B cell (primary cell): ENCODE results near the gene SLC2A1. TPM values are rescaled to one million over a fixed set of nuclear protein-coding genes. Genes with fewer than 3 reads are reported as not detected.

ENCODE experiments used
- ATAC-seq: fragments of 200-7000 bp; cut with Tn5 transposase; one replicate; pipeline ENCODE4 v1.10.0; 2021; ENCODE audit warnings: low read depth, mild to moderate bottlenecking, moderate number of reproducible peaks, moderate library complexity
- CTCF ChIA-PET: fragments of 350-600 bp; sonication (Branson Sonifier 250); formaldehyde crosslinking; loops from one replicate; lab custom pipeline; 2021; ENCODE audit warnings: antibody characterized with exemption, inconsistent platforms; lab: Charles Lee
- POLR2A ChIA-PET: fragments of 350-600 bp; sonication (Branson Sonifier 250); formaldehyde crosslinking; loops from one replicate; lab custom pipeline; 2021; ENCODE audit warnings: antibody characterized with exemption; lab: Charles Lee
- DNase-seq: peaks from one replicate; pipeline ENCODE4 v3.0.0; 2013
- H2AFZ ChIP-seq: 2 replicates; pipeline ENCODE4 v1.6.1; 2012; ENCODE audit warnings: mild to moderate bottlenecking, low read depth, low read length; ENCODE audit not compliant: insufficient read depth, poor library complexity, severe bottlenecking
- H3K27ac ChIP-seq, 2 donors: 1 replicate in 1 of 2; 2 replicates in 1 of 2; pipeline ENCODE4 v1.5.1; 2012 to 2013; ENCODE audit warnings: low read length in 2 of 2, mild to moderate bottlenecking in 2 of 2, moderate library complexity in 1 of 2
- H3K27me3 ChIP-seq, 4 experiments: fragments of 200-600 bp in 1 of 4; sonication (generic) in 1 of 4; replicated peaks in 1 of 4; 1 replicate in 2 of 4; 2 replicates in 2 of 4; pipeline versions ENCODE4 v1.6.1 to v1.7.0; 2013 to 2016; ENCODE audit warnings: low read length in 3 of 4, mild to moderate bottlenecking in 2 of 4, mixed read lengths in 1 of 4, moderate library complexity in 1 of 4; ENCODE audit not compliant: insufficient read depth in 4 of 4, control insufficient read depth in 3 of 4; ENCODE audit errors: control extremely low read depth in 1 of 4
- H3K36me3 ChIP-seq, 2 experiments: replicated peaks in 1 of 2; 1 replicate in 1 of 2; 2 replicates in 1 of 2; pipeline versions ENCODE4 v1.6.1 to v1.7.1; 2013; ENCODE audit warnings: low read length in 1 of 2; ENCODE audit not compliant: insufficient read depth in 2 of 2, control insufficient read depth in 1 of 2; ENCODE audit errors: control extremely low read depth in 1 of 2, extremely low read depth in 1 of 2
- H3K4me1 ChIP-seq, 2 donors: fragments of 200-600 bp in 1 of 2; sonication (generic) in 1 of 2; 1 replicate in 1 of 2; 2 replicates in 1 of 2; pipeline versions ENCODE4 v1.5.1 to v1.6.1; 2013 to 2017; ENCODE audit warnings: low read length in 2 of 2; ENCODE audit not compliant: control insufficient read depth in 2 of 2, insufficient read depth in 2 of 2
- H3K4me2 ChIP-seq: replicated peaks from 2 replicates; pipeline ENCODE3; 2012; ENCODE audit warnings: mild to moderate bottlenecking, low read depth, low read length; ENCODE audit not compliant: poor library complexity, severe bottlenecking
- H3K4me3 ChIP-seq, 5 experiments: fragments of 200-600 bp in 1 of 5; sonication (generic) in 1 of 5; 1 replicate in 3 of 5; 2 replicates in 2 of 5; pipeline versions ENCODE4 v1.5.1 to v1.7.0; 2011 to 2016; ENCODE audit warnings: low read length in 4 of 5, mild to moderate bottlenecking in 4 of 5, low read depth in 2 of 5, control low read depth in 1 of 5, moderate library complexity in 1 of 5; ENCODE audit not compliant: insufficient read depth in 1 of 5; ENCODE audit errors: control extremely low read depth in 1 of 5, extremely low read depth in 1 of 5
- H3K79me2 ChIP-seq: fragments of 200-600 bp; sonication (generic); one replicate; pipeline ENCODE4 v1.6.0; 2016; ENCODE audit warnings: low read length; ENCODE audit not compliant: control insufficient read depth, insufficient read depth
- H3K9ac ChIP-seq: fragments of 200-600 bp; sonication (generic); 2 replicates; pipeline ENCODE4 v1.6.1; 2017; ENCODE audit warnings: mild to moderate bottlenecking, low read length, moderate library complexity
- H3K9me3 ChIP-seq, 3 donors: one replicate each; pipeline versions ENCODE4 v1.6.1 to v1.7.1; 2013; ENCODE audit warnings: low read length in 2 of 3; ENCODE audit not compliant: control insufficient read depth in 2 of 3, insufficient read depth in 1 of 3; ENCODE audit errors: control extremely low read depth in 1 of 3
- H4K20me1 ChIP-seq: 2 replicates; pipeline ENCODE4 v1.6.0; 2012; ENCODE audit warnings: mild to moderate bottlenecking, low read length; ENCODE audit not compliant: insufficient read depth, control insufficient read depth, poor library complexity, severe bottlenecking
- H3K27ac Mint-ChIP-seq: one replicate; pipeline ENCODE4 v1.8.0; 2021; ENCODE audit warnings: mixed read lengths
- H3K27me3 Mint-ChIP-seq: one replicate; pipeline ENCODE4 v1.8.0; 2021; ENCODE audit warnings: mixed read lengths
- H3K4me1 Mint-ChIP-seq: one replicate; pipeline ENCODE4 v1.8.0; 2021; ENCODE audit warnings: mixed read lengths
- H3K4me3 Mint-ChIP-seq: one replicate; pipeline ENCODE4 v1.8.0; 2021; ENCODE audit warnings: mixed read lengths
- H3K9me3 Mint-ChIP-seq: one replicate; pipeline ENCODE4 v1.8.0; 2022; ENCODE audit warnings: mixed read lengths; ENCODE audit not compliant: insufficient read depth
- CTCF ChIP-seq: fragments of 200-600 bp; IDR thresholded peaks from one replicate; pipeline ENCODE4 v1.8.0; 2022; ENCODE audit warnings: antibody characterized with exemption, mild to moderate bottlenecking
- EZH2 ChIP-seq: IDR thresholded peaks from 2 replicates; pipeline ENCODE4 v1.6.1; 2012; ENCODE audit warnings: borderline replicate concordance, low read depth, mild to moderate bottlenecking, moderate library complexity, low read length; ENCODE audit not compliant: insufficient read depth, poor library complexity, severe bottlenecking
- WGBS: methylation state at CpG from one replicate; pipeline ENCODE4 v1.1.5; 2013; ENCODE audit warnings: missing lambda C conversion rate; ENCODE audit not compliant: insufficient coverage; 5-methylcytosine and 5-hydroxymethylcytosine counted together
- intact Hi-C: fragments of 100-400 bp; cut with micrococcal nuclease; formaldehyde crosslinking; loops from one replicate; pipeline ENCODE4 v1.10.0; 2022
- polyA plus RNA-seq: library from polyadenylated mRNA; depleted of rRNA; stranded (reverse); fragments of >200 nt; gene quantifications from 2 replicates; pipeline ENCODE4 v1.2.3, GENCODE V29; 2012
- total RNA-seq, 2 donors: library from RNA; stranded (reverse); fragments of 120-200 nt in 1 of 2; gene quantifications; 1 replicate in 1 of 2; 2 replicates in 1 of 2; pipeline versions ENCODE4 v1.2.3 to v1.2.4, GENCODE V29; 2013 to 2022

SLC2A1 gene
- total and polyA plus RNA-seq, 2 donors (not counting 1 experiment from before 2014, with no cell fraction given) = 223 to 240 TPM

- Histone ChIP-seq H3K4me2 (peak overlapping the region; percentile 67), H3K27me3 (no peaks in the 10 kb centered on the region), H4K20me1 (peaks cover 93% of the 10 kb centered on the region), H3K36me3 (peaks cover 3 to 76% of the 10 kb centered on the region in 2 experiments), H2AFZ (no peak overlapping the region), H3K9ac (no peak overlapping the region), H3K4me1 (peaks cover 98 to 100% of the 10 kb centered on the region in 2 donors), H3K9me3 (no peaks in the 10 kb centered on the region), H3K4me3 (no peak overlapping the region), H3K79me2 (peaks cover 100% of the 10 kb centered on the region), H3K27ac (peak overlapping the region; percentile 66 to 76)
- Mint-ChIP-seq H3K4me1 (peaks cover 96% of the 10 kb centered on the region), H3K4me3 (no peak overlapping the region), H3K9me3 (no peaks in the 10 kb centered on the region), H3K27me3 (no peaks in the 10 kb centered on the region), H3K27ac (peak overlapping the region; percentile 92)
- DNase-seq (peak; percentile 13), ATAC-seq (no peak)
- intact Hi-C loops = no loop called here
- ChIA-PET CTCF (interaction anchor here (1.1 to 2.3 kb wide), 5 partner anchors 10 to 131 kb away, joined by 4 to 12 read pairs (median 5); no protein-coding TSS in a partner anchor), POLR2A (interaction anchor here (0.6 to 2.8 kb wide), 6 partner anchors 10 to 158 kb away, joined by 3 to 16 read pairs (median 6); no protein-coding TSS in a partner anchor)
- TF ChIP-seq EZH2 (no peak), CTCF (no peak)
- WGBS = 68% methylated on average over 7 of the region's 9 CpGs
Observed at GRCh38 chr1:42941640-42942330, 16.9 kb downstream of the SLC2A1 start.
